Suprapubic skin (tissue), 4 donors: Measurements from ENCODE around the gene SKAP1. TPM values are rescaled to one million over a fixed set of nuclear protein-coding genes. Genes with fewer than 3 reads are reported as not detected.
"Not testable (repeated sequence)": the region's sequence is repeated elsewhere in the genome, so short reads cannot be mapped to it uniquely, and the experiment has no call there.

ENCODE experiments used
- DNase-seq, 2 donors: peaks; one replicate each; pipeline ENCODE4 v3.0.0-alpha.2; 2019; ENCODE audit warnings: low spot score in 2 of 2
- H3K27ac ChIP-seq: fragments of 200-600 bp; sonication (generic); one replicate; pipeline ENCODE4 v1.5.1; 2019
- H3K27me3 ChIP-seq: fragments of 200-600 bp; sonication (generic); one replicate; pipeline ENCODE4 v1.5.1; 2019
- H3K36me3 ChIP-seq: fragments of 200-600 bp; sonication (generic); one replicate; pipeline ENCODE4 v1.5.1; 2019
- H3K4me1 ChIP-seq: fragments of 200-600 bp; sonication (generic); one replicate; pipeline ENCODE4 v1.5.1; 2019
- H3K4me3 ChIP-seq: fragments of 200-600 bp; sonication (generic); one replicate; pipeline ENCODE4 v1.5.1; 2019; ENCODE audit warnings: mild to moderate bottlenecking
- H3K9me3 ChIP-seq: fragments of 200-600 bp; sonication (generic); one replicate; pipeline ENCODE4 v1.5.1; 2019
- CTCF ChIP-seq, 2 donors: fragments of 200-600 bp in 1 of 2; fragments of 450-650 bp in 1 of 2; sonication (generic) in 1 of 2; IDR thresholded peaks; one replicate each; pipeline ENCODE4 v1.5.1; 2016 to 2019; ENCODE audit warnings: antibody characterized with exemption in 2 of 2, mild to moderate bottlenecking in 1 of 2, moderate library complexity in 1 of 2
- EP300 ChIP-seq: sonication (generic); formaldehyde crosslinking; IDR thresholded peaks from one replicate; pipeline ENCODE4 v1.6.1; 2017; ENCODE audit warnings: antibody characterized with exemption
- POLR2A ChIP-seq, 2 donors: fragments of 450-650 bp; IDR thresholded peaks; one replicate each; pipeline ENCODE4 v1.6.1; 2017; ENCODE audit warnings: antibody characterized with exemption in 2 of 2, mild to moderate bottlenecking in 2 of 2, moderate library complexity in 2 of 2
- POLR2AphosphoS5 ChIP-seq, 3 donors: sonication (generic); formaldehyde crosslinking; IDR thresholded peaks; one replicate each; pipeline ENCODE4 v1.6.1; 2017; ENCODE audit warnings: antibody characterized with exemption in 3 of 3
- WGBS: methylation state at CpG from one replicate; pipeline ENCODE4 v1.1.5; 2018; 5-methylcytosine and 5-hydroxymethylcytosine counted together
- total RNA-seq, 4 donors: library from RNA; depleted of rRNA; stranded (reverse); fragments of >200 nt; gene quantifications; one replicate each; pipeline ENCODE4 v1.1.0, GENCODE V29; 2016

The SKAP1 gene
- total RNA-seq, 4 donors from 2014 or later: 1.0 to 1.5 TPM; not detected in 2

GRCh38 chr17:48207776-48208544 is 222.1 kb downstream of the SKAP1 start:
- TF ChIP-seq POLR2AphosphoS5 (IDR thresholded peaks at IDR 0.05) (no peak), CTCF (IDR thresholded peaks at IDR 0.05) (no peak), POLR2A (IDR thresholded peaks at IDR 0.05) (no peak), EP300 (no peak)
- Histone ChIP-seq H3K27ac (no peak overlapping the region), H3K4me1 (no peaks in the 10 kb centered on the region), H3K9me3 (no peaks in the 10 kb centered on the region), H3K27me3 (peaks cover 21% of the 10 kb centered on the region), H3K4me3 (no peak overlapping the region), H3K36me3 (no peaks in the 10 kb centered on the region)
- no peak for DNase-seq
- 33% methylated on average over 7 of the region's 7 CpGs for WGBS

- H3K27me3 ChIP-seq: peaks cover 17% of the 10 kb centered on the region
Observed at GRCh38 chr17:48207036-48207435, 223.0 kb downstream of the SKAP1 start.

GRCh38 chr17:48202959-48203358 is 227.1 kb downstream of the SKAP1 start:
- Histone ChIP-seq H3K9me3 (no peaks in the 10 kb centered on the region), H3K27me3 (peaks cover 28% of the 10 kb centered on the region), H3K36me3 (no peaks in the 10 kb centered on the region), H3K27ac (no peak overlapping the region), H3K4me3 (no peak overlapping the region), H3K4me1 (no peaks in the 10 kb centered on the region)
- TF ChIP-seq POLR2A (IDR thresholded peaks at IDR 0.05) (no peak), CTCF (IDR thresholded peaks at IDR 0.05) (no peak), POLR2AphosphoS5 (IDR thresholded peaks at IDR 0.05) (no peak), EP300 (no peak)
- 68% methylated on average over 2 of the region's 2 CpGs for WGBS
- no peak for DNase-seq

More at GRCh38 chr17:48207036-48207435, 223.0 kb downstream of the SKAP1 start:
- WGBS: 81% methylated on average over 4 of the region's 4 CpGs
- H3K9me3 ChIP-seq, H3K36me3 ChIP-seq, H3K27ac ChIP-seq, H3K4me1 ChIP-seq, H3K4me3 ChIP-seq, DNase-seq: not testable (repeated sequence)

- no peak for TF ChIP-seq EP300
- no peak for TF ChIP-seq CTCF (IDR thresholded peaks at IDR 0.05)
- TF ChIP-seq POLR2A (IDR thresholded peaks at IDR 0.05): no peak
- no peak for TF ChIP-seq POLR2AphosphoS5 (IDR thresholded peaks at IDR 0.05)
- no peaks in the 10 kb centered on the region for H3K36me3 ChIP-seq
- no peak overlapping the region for H3K27ac ChIP-seq
- no peaks in the 10 kb centered on the region for H3K9me3 ChIP-seq
- H3K4me3 ChIP-seq: no peak overlapping the region
- H3K4me1 ChIP-seq: no peaks in the 10 kb centered on the region
- no peak for DNase-seq
- WGBS: 67% methylated on average over 6 of the region's 6 CpGs
- peaks cover 43% of the 10 kb centered on the region for H3K27me3 ChIP-seq
Observed at GRCh38 chr17:48198950-48199541, 231.0 kb downstream of the SKAP1 start.

- H3K4me3 ChIP-seq: no peak overlapping the region
- no peak overlapping the region for H3K27ac ChIP-seq
- no peak for TF ChIP-seq POLR2AphosphoS5 (IDR thresholded peaks at IDR 0.05)
- no peak for TF ChIP-seq EP300
- TF ChIP-seq CTCF (IDR thresholded peaks at IDR 0.05): no peak
- TF ChIP-seq POLR2A (IDR thresholded peaks at IDR 0.05): no peak
- no peaks in the 10 kb centered on the region for H3K9me3 ChIP-seq
- peaks cover 67% of the 10 kb centered on the region for H3K27me3 ChIP-seq
- H3K36me3 ChIP-seq: no peaks in the 10 kb centered on the region
- DNase-seq: no peak
- H3K4me1 ChIP-seq: no peaks in the 10 kb centered on the region
Observed at GRCh38 chr17:48195910-48196309, 234.1 kb downstream of the SKAP1 start.
